H1 (cell line): ENCODE results near the gene RAP1GAP.

Experiments used
- ASH2L ChIP-seq: fragments of 200-600, 300-600 bp; sonication (generic); IDR thresholded peaks from one replicate; pipeline ENCODE4 v1.7.1; 2017; ENCODE audit warnings: low read length
- CHD2 ChIP-seq: IDR thresholded peaks from 2 replicates; pipeline ENCODE4 v1.6.1; 2012; ENCODE audit warnings: low read length, improper control_type of control experiment
- EGR1 ChIP-seq: IDR thresholded peaks from 2 replicates; pipeline ENCODE4 v1.6.1; 2011; ENCODE audit warnings: low read depth, low read length, borderline replicate concordance
- EZH2 ChIP-seq: fragments of 200-600 bp; sonication (generic); IDR thresholded peaks from 2 replicates; pipeline ENCODE4 v1.7.1; 2012; ENCODE audit warnings: low read depth, mild to moderate bottlenecking, moderate library complexity, low read length, inconsistent platforms; ENCODE audit not compliant: severe bottlenecking
- KDM4A ChIP-seq: IDR thresholded peaks from one replicate; pipeline ENCODE4 v1.7.1; 2012; ENCODE audit warnings: low read depth, mild to moderate bottlenecking, moderate library complexity, low read length, inconsistent platforms; ENCODE audit not compliant: severe bottlenecking
- POLR2A ChIP-seq, 2 experiments: IDR thresholded peaks; 1 replicate in 1 of 2; 2 replicates in 1 of 2; pipeline ENCODE4 v1.6.1; 2011; ENCODE audit warnings: low read depth in 2 of 2, low read length in 2 of 2, mild to moderate bottlenecking in 2 of 2; ENCODE audit errors: control extremely low read depth in 1 of 2
- POLR2AphosphoS5 ChIP-seq: IDR thresholded peaks from 2 replicates; pipeline ENCODE4 v1.6.1; 2011; ENCODE audit warnings: low read depth, low read length
- RAD21 ChIP-seq, 2 experiments: IDR thresholded peaks in 1 of 2; conservative IDR thresholded peaks in 1 of 2; 2 replicates each; pipeline ENCODE4 v1.6.1; 2011; ENCODE audit warnings: low read depth in 2 of 2, low read length in 2 of 2, improper control_type of control experiment in 1 of 2, inconsistent platforms in 1 of 2, mild to moderate bottlenecking in 1 of 2, moderate library complexity in 1 of 2
- RNF2 ChIP-seq: fragments of 200-900, 300-1000 bp; sonication (generic); IDR thresholded peaks from 2 replicates; pipeline ENCODE4 v1.7.1; 2016; ENCODE audit warnings: borderline replicate concordance, low read depth, mild to moderate bottlenecking, antibody characterized with exemption, low read length; ENCODE audit not compliant: poor library complexity, severe bottlenecking; ENCODE audit errors: missing control alignments
- SUZ12 ChIP-seq: fragments of 200-600 bp; sonication (generic); IDR thresholded peaks from 2 replicates; pipeline ENCODE4 v1.6.1; 2012; ENCODE audit warnings: mild to moderate bottlenecking, inconsistent platforms, low read length, moderate library complexity, mixed read lengths
- TBP ChIP-seq: IDR thresholded peaks from 2 replicates; pipeline ENCODE4 v1.6.1; 2011; ENCODE audit warnings: low read depth, low read length, improper control_type of control experiment
- YY1 ChIP-seq: IDR thresholded peaks from 2 replicates; pipeline ENCODE4 v1.6.1; 2011; ENCODE audit warnings: low read depth, mild to moderate bottlenecking, low read length
- ZNF274 ChIP-seq: IDR thresholded peaks from 2 replicates; pipeline ENCODE4 v1.7.0; 2012; ENCODE audit warnings: low read length, borderline replicate concordance; ENCODE audit errors: extremely low read depth
- TF ChIP-seq, protein P1 (sequence below), 3 experiments: IDR thresholded peaks; 1 replicate in 2 of 3; 2 replicates in 1 of 3; pipeline versions ENCODE4 v1.5.1 to v1.6.1; 2011; ENCODE audit warnings: low read length in 3 of 3, mild to moderate bottlenecking in 3 of 3, inconsistent platforms in 2 of 3, low read depth in 1 of 3, moderate library complexity in 1 of 3; ENCODE audit not compliant: insufficient read depth in 1 of 3; ENCODE audit errors: control extremely low read depth in 1 of 3

DNA sequence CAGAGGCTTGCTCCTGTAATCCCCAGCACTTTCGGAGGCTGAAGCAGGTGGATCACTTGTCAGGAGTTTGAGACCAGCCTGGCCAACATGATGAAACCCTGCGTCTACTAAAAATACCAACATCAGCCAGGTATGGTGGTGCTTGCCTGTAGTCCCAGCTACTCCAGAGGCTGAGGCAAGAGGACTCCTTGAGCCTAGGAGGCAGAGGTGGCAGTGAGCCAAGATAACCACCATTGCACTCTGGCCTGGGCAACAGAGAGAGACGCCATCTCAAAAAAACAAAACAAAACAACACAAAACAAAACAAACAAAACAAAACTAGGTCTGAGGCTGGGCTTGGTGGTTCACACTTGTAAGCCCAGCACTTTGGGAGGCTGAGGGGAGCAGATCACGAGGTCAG, 38.7 kb upstream of the RAP1GAP start:
- TF ChIP-seq POLR2AphosphoS5 (no peak), ZNF274 (no peak), EZH2 (no peak), SUZ12 (no peak), TBP (no peak), POLR2A (IDR thresholded peaks at IDR 0.05; ENCODE audit: control extremely low read depth in 1 of 2, low read depth in 2 of 2, low read length in 2 of 2) (no peak), ASH2L (no peak), KDM4A (no peak), CHD2 (no peak), YY1 (no peak), RAD21 (IDR thresholded peaks at IDR 0.05 in 1 of 2, conservative IDR thresholded peaks at IDR 0.05 in 1 of 2; ENCODE audit: low read depth in 2 of 2, low read length in 2 of 2) (no peak), RNF2 (no peak), EGR1 (no peak)
- TF ChIP-seq, protein P1, sequence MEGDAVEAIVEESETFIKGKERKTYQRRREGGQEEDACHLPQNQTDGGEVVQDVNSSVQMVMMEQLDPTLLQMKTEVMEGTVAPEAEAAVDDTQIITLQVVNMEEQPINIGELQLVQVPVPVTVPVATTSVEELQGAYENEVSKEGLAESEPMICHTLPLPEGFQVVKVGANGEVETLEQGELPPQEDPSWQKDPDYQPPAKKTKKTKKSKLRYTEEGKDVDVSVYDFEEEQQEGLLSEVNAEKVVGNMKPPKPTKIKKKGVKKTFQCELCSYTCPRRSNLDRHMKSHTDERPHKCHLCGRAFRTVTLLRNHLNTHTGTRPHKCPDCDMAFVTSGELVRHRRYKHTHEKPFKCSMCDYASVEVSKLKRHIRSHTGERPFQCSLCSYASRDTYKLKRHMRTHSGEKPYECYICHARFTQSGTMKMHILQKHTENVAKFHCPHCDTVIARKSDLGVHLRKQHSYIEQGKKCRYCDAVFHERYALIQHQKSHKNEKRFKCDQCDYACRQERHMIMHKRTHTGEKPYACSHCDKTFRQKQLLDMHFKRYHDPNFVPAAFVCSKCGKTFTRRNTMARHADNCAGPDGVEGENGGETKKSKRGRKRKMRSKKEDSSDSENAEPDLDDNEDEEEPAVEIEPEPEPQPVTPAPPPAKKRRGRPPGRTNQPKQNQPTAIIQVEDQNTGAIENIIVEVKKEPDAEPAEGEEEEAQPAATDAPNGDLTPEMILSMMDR (IDR thresholded peaks at IDR 0.05; ENCODE audit: control extremely low read depth in 1 of 3, insufficient read depth in 1 of 3, low read depth in 1 of 3, low read length in 3 of 3): no peak
